H1 (cell line): Measurements from ENCODE around the gene STX8. TPM values are rescaled to one million over a fixed set of nuclear protein-coding genes. Genes with fewer than 3 reads are reported as not detected.

ENCODE experiments used
- CTCF ChIA-PET: fragments of 300-600 bp; sonication (Branson Sonifier 250); formaldehyde crosslinking; loops from one replicate; lab custom pipeline; 2021; ENCODE audit not compliant: partially characterized antibody; lab: Charles Lee
- POLR2A ChIA-PET: fragments of 300-600 bp; sonication (Branson Sonifier 250); formaldehyde crosslinking; loops from one replicate; lab custom pipeline; 2021; ENCODE audit warnings: inconsistent platforms; ENCODE audit not compliant: partially characterized antibody; lab: Charles Lee
- DNase-seq, 2 experiments: peaks; one replicate each; pipeline versions ENCODE4 v3.0.0 to v3.0.0-alpha.2; 2010 to 2022; ENCODE audit warnings: low spot score in 2 of 2, low read depth in 1 of 2, mixed read lengths in 1 of 2
- FAIRE-seq: peaks from 2 replicates; lab custom pipeline; 2011; peaks lifted over from hg19 to GRCh38; lab: Jason Lieb, UNC
- H2AFZ ChIP-seq: 2 replicates; pipeline ENCODE4 v1.8.1; 2012; ENCODE audit warnings: low read length, inconsistent platforms
- H2AK5ac ChIP-seq: 2 replicates; pipeline ENCODE4 v1.6.1; 2013; ENCODE audit warnings: low read depth, low read length
- H2BK120ac ChIP-seq: replicated peaks from 2 replicates; pipeline ENCODE3; 2013; ENCODE audit warnings: low read depth, low read length, inconsistent platforms
- H2BK12ac ChIP-seq: 2 replicates; pipeline ENCODE4 v1.6.1; 2013; ENCODE audit warnings: low read depth, low read length
- H2BK15ac ChIP-seq: 2 replicates; pipeline ENCODE4 v1.6.1; 2013; ENCODE audit warnings: low read length
- H2BK20ac ChIP-seq: 2 replicates; pipeline ENCODE4 v1.6.1; 2013; ENCODE audit warnings: low read length
- H2BK5ac ChIP-seq: 2 replicates; pipeline ENCODE4 v1.6.1; 2013; ENCODE audit warnings: low read depth, low read length
- H3K14ac ChIP-seq: 2 replicates; pipeline ENCODE4 v1.6.1; 2013; ENCODE audit warnings: inconsistent platforms; ENCODE audit not compliant: insufficient read length
- H3K18ac ChIP-seq: 2 replicates; pipeline ENCODE4 v1.6.1; 2013; ENCODE audit warnings: low read length; ENCODE audit errors: extremely low read depth
- H3K23ac ChIP-seq: 2 replicates; pipeline ENCODE4 v1.6.1; 2013; ENCODE audit warnings: inconsistent platforms; ENCODE audit not compliant: insufficient read length
- H3K23me2 ChIP-seq: 2 replicates; pipeline ENCODE4 v1.6.1; 2013; ENCODE audit warnings: low read depth, low read length
- H3K27ac ChIP-seq: 2 replicates; pipeline ENCODE4 v1.6.1; 2011; ENCODE audit warnings: low read depth, low read length, inconsistent platforms
- H3K27me3 ChIP-seq, 4 experiments: replicated peaks in 1 of 4; 1 replicate in 1 of 4; 2 replicates in 3 of 4; pipeline versions ENCODE4 v1.6.1 to v1.8.1; 2011 to 2013; ENCODE audit warnings: low read length in 3 of 4, mild to moderate bottlenecking in 3 of 4, inconsistent platforms in 2 of 4, mixed read lengths in 2 of 4, moderate library complexity in 1 of 4; ENCODE audit not compliant: control insufficient read depth in 3 of 4, insufficient read depth in 3 of 4; ENCODE audit errors: extremely low read depth in 1 of 4
- H3K36me3 ChIP-seq, 4 experiments: 2 replicates each; pipeline versions ENCODE4 v1.6.1 to v1.8.1; 2011 to 2013; ENCODE audit warnings: mild to moderate bottlenecking in 4 of 4, low read length in 3 of 4, moderate library complexity in 2 of 4, control low read depth in 1 of 4, inconsistent platforms in 1 of 4; ENCODE audit not compliant: insufficient read depth in 4 of 4, control insufficient read depth in 2 of 4
- H3K4ac ChIP-seq: replicated peaks from 2 replicates; pipeline ENCODE3; 2013; ENCODE audit warnings: low read length, low read depth, mixed read lengths, inconsistent platforms; ENCODE audit not compliant: insufficient read length
- H3K4me1 ChIP-seq, 4 experiments: replicated peaks in 1 of 4; 1 replicate in 1 of 4; 2 replicates in 3 of 4; pipeline versions ENCODE4 v1.6.1 to v1.8.1; 2011 to 2013; ENCODE audit warnings: low read length in 3 of 4, inconsistent platforms in 2 of 4, mixed read lengths in 1 of 4; ENCODE audit not compliant: insufficient read depth in 4 of 4, control insufficient read depth in 3 of 4
- H3K4me2 ChIP-seq, 2 experiments: 2 replicates each; pipeline versions ENCODE4 v1.6.1 to v1.8.1; 2011 to 2013; ENCODE audit warnings: low read depth in 2 of 2, low read length in 2 of 2, control low read depth in 1 of 2, inconsistent platforms in 1 of 2, mild to moderate bottlenecking in 1 of 2; ENCODE audit not compliant: insufficient read depth in 1 of 2
- H3K4me3 ChIP-seq, 4 experiments: fragments of 200-600, 300-600 bp in 1 of 4; sonication (generic), shearing (Covaris generic), sonication (Bioruptor Twin) in 1 of 4; 2 replicates each; pipeline versions ENCODE4 v1.5.1 to v1.8.1; 2011 to 2016; ENCODE audit warnings: low read length in 4 of 4, low read depth in 3 of 4, control low read depth in 2 of 4, inconsistent platforms in 2 of 4, mild to moderate bottlenecking in 2 of 4, mixed read lengths in 1 of 4, moderate library complexity in 1 of 4; ENCODE audit not compliant: insufficient read depth in 2 of 4; ENCODE audit errors: extremely low read depth in 1 of 4
- H3K56ac ChIP-seq: replicated peaks from 2 replicates; pipeline ENCODE3; 2013; ENCODE audit warnings: low read depth, mild to moderate bottlenecking, mixed read lengths, low read length, inconsistent platforms; ENCODE audit not compliant: insufficient read length
- H3K79me1 ChIP-seq: 2 replicates; pipeline ENCODE4 v1.6.1; 2013; ENCODE audit warnings: low read depth, low read length, control low read depth
- H3K79me2 ChIP-seq, 2 experiments: 2 replicates each; pipeline versions ENCODE4 v1.6.1 to v1.8.1; 2012 to 2013; ENCODE audit warnings: low read length in 2 of 2, mild to moderate bottlenecking in 2 of 2, inconsistent platforms in 1 of 2; ENCODE audit not compliant: insufficient read depth in 2 of 2, control insufficient read depth in 1 of 2
- H3K9ac ChIP-seq, 4 experiments: replicated peaks in 1 of 4; 1 replicate in 1 of 4; 2 replicates in 3 of 4; pipeline versions ENCODE4 v1.6.1 to v1.8.1; 2011 to 2013; ENCODE audit warnings: low read depth in 3 of 4, low read length in 3 of 4, control low read depth in 2 of 4, mild to moderate bottlenecking in 2 of 4, moderate library complexity in 2 of 4, inconsistent platforms in 1 of 4; ENCODE audit errors: extremely low read depth in 1 of 4
- H3K9me3 ChIP-seq, 2 experiments: 2 replicates each; pipeline versions ENCODE4 v1.6.1 to v1.8.1; 2012 to 2013; ENCODE audit warnings: mild to moderate bottlenecking in 2 of 2, moderate library complexity in 2 of 2, control low read depth in 1 of 2, inconsistent platforms in 1 of 2, low read depth in 1 of 2, low read length in 1 of 2, mixed read lengths in 1 of 2; ENCODE audit not compliant: insufficient read depth in 2 of 2
- H4K20me1 ChIP-seq, 2 experiments: replicated peaks in 1 of 2; 2 replicates each; pipeline versions ENCODE3 to v1.8.1; 2011 to 2013; ENCODE audit warnings: inconsistent platforms in 2 of 2, low read length in 2 of 2, mild to moderate bottlenecking in 1 of 2; ENCODE audit not compliant: insufficient read depth in 2 of 2, control insufficient read depth in 1 of 2
- H4K5ac ChIP-seq: 2 replicates; pipeline ENCODE4 v1.6.1; 2013; ENCODE audit warnings: low read length, low read depth, mixed read lengths, inconsistent platforms; ENCODE audit not compliant: insufficient read length
- H4K8ac ChIP-seq: 2 replicates; pipeline ENCODE4 v1.8.0; 2013; ENCODE audit warnings: mild to moderate bottlenecking, moderate library complexity, low read length, inconsistent platforms; ENCODE audit not compliant: insufficient read depth; ENCODE audit errors: extremely low read depth
- H4K91ac ChIP-seq: replicated peaks from 2 replicates; pipeline ENCODE3; 2013; ENCODE audit warnings: low read length, mixed read lengths, inconsistent platforms; ENCODE audit not compliant: insufficient read length
- CEBPB ChIP-seq: IDR thresholded peaks from 2 replicates; pipeline ENCODE4 v1.6.1; 2012; ENCODE audit warnings: low read depth, low read length
- EGR1 ChIP-seq: IDR thresholded peaks from 2 replicates; pipeline ENCODE4 v1.6.1; 2011; ENCODE audit warnings: low read depth, low read length, borderline replicate concordance
- PHF8 ChIP-seq: fragments of 200-600 bp; sonication (generic); conservative IDR thresholded peaks from 2 replicates; pipeline ENCODE4 v1.7.1; 2012; ENCODE audit warnings: low read depth, mild to moderate bottlenecking, inconsistent platforms, low read length, moderate library complexity
- POU5F1 ChIP-seq: IDR thresholded peaks from 2 replicates; pipeline ENCODE4 v1.6.1; 2011; ENCODE audit warnings: low read depth, mild to moderate bottlenecking, low read length, moderate library complexity
- RAD21 ChIP-seq, 2 experiments: IDR thresholded peaks in 1 of 2; conservative IDR thresholded peaks in 1 of 2; 2 replicates each; pipeline ENCODE4 v1.6.1; 2011; ENCODE audit warnings: low read depth in 2 of 2, low read length in 2 of 2, improper control_type of control experiment in 1 of 2, inconsistent platforms in 1 of 2, mild to moderate bottlenecking in 1 of 2, moderate library complexity in 1 of 2
- WGBS, 2 experiments: shearing (Covaris generic) in 1 of 2; methylation state at CpG; one replicate each; pipeline versions ENCODE4 v1.1.6 to v1.1.7; 2013 to 2015; ENCODE audit warnings: low lambda C conversion rate in 2 of 2, mixed read lengths in 2 of 2, inconsistent platforms in 1 of 2, low coverage in 1 of 2, missing lambda C conversion rate in 1 of 2; ENCODE audit not compliant: insufficient replicate concordance in 2 of 2, insufficient coverage in 1 of 2, insufficient read length in 1 of 2; ENCODE audit errors: extremely low coverage in 1 of 2, missing lambda C conversion rate in 1 of 2; 5-methylcytosine and 5-hydroxymethylcytosine counted together
- polyA plus RNA-seq, 7 experiments: library from polyadenylated mRNA; depleted of rRNA in 3 of 7; stranded (reverse) in 5 of 7; unstranded in 2 of 7; fragments of >200 nt in 5 of 7; fragments of 200-250 nt in 2 of 7; gene quantifications; 1 replicate in 5 of 7; 2 replicates in 1 of 7; 4 replicates in 1 of 7; pipeline versions ENCODE4 v1.2.1 to v1.2.3, GENCODE V29; 2011 to 2013; ENCODE audit warnings: missing spikeins in 2 of 7, mixed read lengths in 2 of 7
- total RNA-seq: library from RNA; stranded (reverse); fragmentation: NEBNext Ultra II Directional; extraction: Animal tissue kit (Norgen Biotek cat#: 25700); gene quantifications from 2 replicates; pipeline ENCODE4 v1.2.1, GENCODE V29; 2021
- TF ChIP-seq, protein P1 (sequence below): IDR thresholded peaks from 2 replicates; pipeline ENCODE4 v1.6.1; 2011; ENCODE audit warnings: low read length, improper control_type of control experiment

The STX8 gene
- total and polyA plus RNA-seq, 2 of the 8 experiments (the other 6 are each of a cell fraction or from before 2014, with no cell fraction given): 22.8 to 42.5 TPM

DNA sequence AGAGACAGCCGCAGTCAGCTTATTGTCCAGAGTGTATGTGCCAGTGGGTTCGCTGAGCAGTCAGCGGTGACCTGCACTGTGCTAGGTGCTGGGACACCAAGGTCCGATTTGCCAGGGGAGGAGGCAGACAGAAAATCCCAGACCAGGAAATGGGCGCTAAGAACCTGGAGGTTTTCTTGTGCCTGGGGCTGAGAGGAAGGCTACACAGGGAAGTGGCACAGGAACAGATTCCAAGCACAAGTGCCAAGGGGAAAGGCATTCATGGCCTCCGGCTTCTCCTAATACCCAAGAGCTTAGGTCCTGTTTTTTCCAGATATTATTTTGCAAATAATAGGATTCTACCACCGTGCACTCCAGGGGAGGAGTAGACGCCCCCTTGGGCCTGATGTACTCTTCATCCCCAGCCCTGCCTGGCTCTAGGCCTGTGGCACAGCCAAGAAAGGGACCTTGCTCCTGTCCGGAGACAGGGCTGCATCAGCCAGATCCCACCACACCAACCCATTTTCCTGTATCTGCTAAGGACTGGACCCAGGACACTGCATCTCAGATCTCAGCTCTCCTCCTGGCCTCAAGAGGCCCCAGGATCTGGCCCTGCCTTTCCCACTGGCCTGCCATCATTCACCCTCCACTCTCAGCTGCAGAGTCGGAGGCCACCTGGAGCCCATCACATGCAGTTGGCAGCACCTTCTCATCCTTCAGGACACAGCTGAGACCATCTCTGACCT, 367.1 kb downstream of the STX8 start:
- Histone ChIP-seq H3K79me1 (no peaks in the 10 kb centered on the region), H3K4me2 (no peak overlapping the region), H2BK120ac (no peak overlapping the region), H2AK5ac (no peak overlapping the region), H3K27ac (no peak overlapping the region), H3K36me3 (no peaks in the 10 kb centered on the region), H3K27me3 (no peaks in the 10 kb centered on the region; a peak in 1 of 7 replicates), H2BK12ac (0 out of 2 replicates have a peak overlapping the region, but pooled peaks have one; percentile 17), H4K20me1 (peaks cover 0 to 3% of the 10 kb centered on the region in 2 experiments), H2BK5ac (no peak overlapping the region; the same call in 1 of the 2 replicates), H3K18ac (peak overlapping the region; percentile 32), H2BK20ac (0 out of 2 replicates have a peak overlapping the region, but pooled peaks have one; percentile 86), H3K56ac (no peak overlapping the region), H3K9ac (no peak overlapping the region), H3K79me2 (no peaks in the 10 kb centered on the region), H3K23ac (no peak overlapping the region), H2BK15ac (0 out of 2 replicates have a peak overlapping the region, but pooled peaks have one; percentile 72), H3K4me1 (peaks cover 0 to 2% (median 0%) of the 10 kb centered on the region in 4 experiments; a peak in 1 of 7 replicates), H3K4ac (no peak overlapping the region), H3K9me3 (no peaks in the 10 kb centered on the region), H3K4me3 (no peak overlapping the region), H4K5ac (no peak overlapping the region), H3K14ac (no peak overlapping the region), H3K23me2 (peaks cover 3% of the 10 kb centered on the region; the same call in 1 of the 2 replicates), H4K8ac (no peak overlapping the region), H2AFZ (no peak overlapping the region), H4K91ac (no peak overlapping the region)
- DNase-seq (no peak), FAIRE-seq (no peak)
- ChIA-PET POLR2A (interaction anchor here (1.2 to 1.7 kb wide), 2 partner anchors 16 to 47 kb away, joined by 3 to 4 read pairs; no protein-coding TSS in a partner anchor), CTCF (interaction anchor here (0.9 to 2.0 kb wide), 3 partner anchors 10 to 83 kb away, joined by 3 to 6 read pairs (median 5); no protein-coding TSS in a partner anchor)
- WGBS, 2 experiments: 93% methylated on average over 10 of the region's 10 CpGs; no CpG with 5 or more reads in 1 of the 2 experiments
- TF ChIP-seq POU5F1: no peak
- no peak for TF ChIP-seq CEBPB
- TF ChIP-seq, protein P1, sequence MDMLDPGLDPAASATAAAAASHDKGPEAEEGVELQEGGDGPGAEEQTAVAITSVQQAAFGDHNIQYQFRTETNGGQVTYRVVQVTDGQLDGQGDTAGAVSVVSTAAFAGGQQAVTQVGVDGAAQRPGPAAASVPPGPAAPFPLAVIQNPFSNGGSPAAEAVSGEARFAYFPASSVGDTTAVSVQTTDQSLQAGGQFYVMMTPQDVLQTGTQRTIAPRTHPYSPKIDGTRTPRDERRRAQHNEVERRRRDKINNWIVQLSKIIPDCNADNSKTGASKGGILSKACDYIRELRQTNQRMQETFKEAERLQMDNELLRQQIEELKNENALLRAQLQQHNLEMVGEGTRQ: no peak
- TF ChIP-seq EGR1: no peak
- no peak for TF ChIP-seq RAD21 (IDR thresholded peaks at IDR 0.05 in 1 of 2, conservative IDR thresholded peaks at IDR 0.05 in 1 of 2; ENCODE audit: low read depth in 2 of 2, low read length in 2 of 2)
- no peak for TF ChIP-seq PHF8
